Measurements from ENCODE around the gene BANP. TPM values are rescaled to one million over a fixed set of nuclear protein-coding genes. Genes with fewer than 3 reads are reported as not detected.
"Not testable (repeated sequence)": the region's sequence is repeated elsewhere in the genome, so short reads cannot be mapped to it uniquely, and the experiment has no call there.

BANP gene
- total RNA-seq, 1 donor from 2014 or later = 22.4 TPM

- not testable (repeated sequence) for DNase-seq (ENCODE audit: low spot score); ATAC-seq
These were observed 92.1 kb downstream of the BANP start for GRCh38 chr16:88043208-88043910.

- not testable (repeated sequence) for ATAC-seq; DNase-seq (ENCODE audit: low spot score)
These were observed 92.9 kb downstream of the BANP start for GRCh38 chr16:88044121-88044581.

GRCh38 chr16:88045361-88045760 lies 94.1 kb downstream of the BANP start:
- not testable (repeated sequence) for ATAC-seq; DNase-seq (ENCODE audit: low spot score)

GRCh38 chr16:88045820-88046303 lies 94.6 kb downstream of the BANP start:
- no peak for DNase-seq (ENCODE audit: low spot score)
- no peak for ATAC-seq

GRCh38 chr16:88047462-88047861 lies 96.2 kb downstream of the BANP start:
- no peak for DNase-seq (ENCODE audit: low spot score)
- ATAC-seq = no peak

GRCh38 chr16:88048985-88049384 lies 97.8 kb downstream of the BANP start:
- ATAC-seq (no peak), DNase-seq (ENCODE audit: low spot score) (no peak)

- no peak for DNase-seq (ENCODE audit: low spot score)
- ATAC-seq = no peak
These were observed 98.6 kb downstream of the BANP start for GRCh38 chr16:88049561-88050545.

- no peak for DNase-seq (ENCODE audit: low spot score)
- ATAC-seq = no peak
These were observed 99.9 kb downstream of the BANP start for GRCh38 chr16:88050952-88051660.

- no peak for DNase-seq (ENCODE audit: low spot score)
- no peak for ATAC-seq
These were observed 101.4 kb downstream of the BANP start for GRCh38 chr16:88052661-88053060.

- ATAC-seq; DNase-seq (ENCODE audit: low spot score): not testable (repeated sequence)
These were observed 102.2 kb downstream of the BANP start for GRCh38 chr16:88053479-88053878.

GRCh38 chr16:88055356-88055755 lies 104.1 kb downstream of the BANP start:
- ATAC-seq = no peak
- DNase-seq (ENCODE audit: low spot score) = no peak

- ATAC-seq (no peak), DNase-seq (ENCODE audit: low spot score) (no peak)
These were observed 105.0 kb downstream of the BANP start for GRCh38 chr16:88056212-88056611.

GRCh38 chr16:88057656-88058055 lies 106.4 kb downstream of the BANP start:
- DNase-seq (ENCODE audit: low spot score) = no peak

GRCh38 chr16:88058136-88058535 lies 106.9 kb downstream of the BANP start:
- ATAC-seq (no peak), DNase-seq (ENCODE audit: low spot score) (no peak)

More at GRCh38 chr16:88057656-88058055, 106.4 kb downstream of the BANP start:
- ATAC-seq = no peak

GRCh38 chr16:88058817-88059216 lies 107.6 kb downstream of the BANP start:
- ATAC-seq = no peak
- DNase-seq (ENCODE audit: low spot score) = no peak

- no peak for DNase-seq (ENCODE audit: low spot score)
- no peak for ATAC-seq
These were observed 108.6 kb downstream of the BANP start for GRCh38 chr16:88059701-88060386.

- ATAC-seq (no peak), DNase-seq (ENCODE audit: low spot score) (no peak)
These were observed 109.4 kb downstream of the BANP start for GRCh38 chr16:88060524-88061219.

- DNase-seq (ENCODE audit: low spot score) (no peak), ATAC-seq (no peak)
These were observed 110.3 kb downstream of the BANP start for GRCh38 chr16:88061346-88062110.

Data from left lobe of liver (tissue), 2 donors.